Activated CD8-positive, alpha-beta memory T cell treated with anti-CD3 and anti-CD28 coated beads, Interleukin-2, amount 10 ng/mL, durations not matched to agents 7 days and 5 days (primary cell): ENCODE data around the gene PPP1R15B. TPM values are rescaled to one million over a fixed set of nuclear protein-coding genes. Genes with fewer than 3 reads are reported as not detected.

ENCODE experiments used
- ATAC-seq: fragments of 150-1000 bp; cut with Tn5 transposase; one replicate; pipeline ENCODE4 v1.10.0; 2021; ENCODE audit warnings: moderate library complexity
- CTCF ChIA-PET: fragments of 350-600 bp; sonication (Branson Sonifier 250); formaldehyde crosslinking; loops from one replicate; lab custom pipeline; 2021; ENCODE audit warnings: antibody characterized with exemption; lab: Charles Lee
- DNase-seq: peaks from one replicate; pipeline ENCODE4 v3.0.0-alpha.2; 2020
- H3K27ac Mint-ChIP-seq: one replicate; pipeline ENCODE4 v1.8.0; 2021; ENCODE audit warnings: mild to moderate bottlenecking, mixed read lengths
- H3K27me3 Mint-ChIP-seq: one replicate; pipeline ENCODE4 v1.8.0; 2021; ENCODE audit warnings: mixed read lengths
- H3K36me3 Mint-ChIP-seq: one replicate; pipeline ENCODE4 v1.8.0; 2021; ENCODE audit warnings: mild to moderate bottlenecking, mixed read lengths
- H3K4me1 Mint-ChIP-seq: one replicate; pipeline ENCODE4 v1.8.0; 2021; ENCODE audit warnings: mixed read lengths
- H3K4me3 Mint-ChIP-seq: one replicate; pipeline ENCODE4 v1.8.0; 2021; ENCODE audit warnings: mild to moderate bottlenecking, moderate library complexity, mixed read lengths
- H3K9me3 Mint-ChIP-seq: one replicate; pipeline ENCODE4 v1.8.0; 2022; ENCODE audit warnings: low read depth, mixed read lengths
- total RNA-seq, 2 experiments: library from RNA; stranded (reverse); gene quantifications; one replicate each; pipeline ENCODE4 v1.2.3, GENCODE V29; 2021

Gene PPP1R15B
- total RNA-seq, 2 experiments from 2014 or later = 75.5 to 81.7 TPM

DNA sequence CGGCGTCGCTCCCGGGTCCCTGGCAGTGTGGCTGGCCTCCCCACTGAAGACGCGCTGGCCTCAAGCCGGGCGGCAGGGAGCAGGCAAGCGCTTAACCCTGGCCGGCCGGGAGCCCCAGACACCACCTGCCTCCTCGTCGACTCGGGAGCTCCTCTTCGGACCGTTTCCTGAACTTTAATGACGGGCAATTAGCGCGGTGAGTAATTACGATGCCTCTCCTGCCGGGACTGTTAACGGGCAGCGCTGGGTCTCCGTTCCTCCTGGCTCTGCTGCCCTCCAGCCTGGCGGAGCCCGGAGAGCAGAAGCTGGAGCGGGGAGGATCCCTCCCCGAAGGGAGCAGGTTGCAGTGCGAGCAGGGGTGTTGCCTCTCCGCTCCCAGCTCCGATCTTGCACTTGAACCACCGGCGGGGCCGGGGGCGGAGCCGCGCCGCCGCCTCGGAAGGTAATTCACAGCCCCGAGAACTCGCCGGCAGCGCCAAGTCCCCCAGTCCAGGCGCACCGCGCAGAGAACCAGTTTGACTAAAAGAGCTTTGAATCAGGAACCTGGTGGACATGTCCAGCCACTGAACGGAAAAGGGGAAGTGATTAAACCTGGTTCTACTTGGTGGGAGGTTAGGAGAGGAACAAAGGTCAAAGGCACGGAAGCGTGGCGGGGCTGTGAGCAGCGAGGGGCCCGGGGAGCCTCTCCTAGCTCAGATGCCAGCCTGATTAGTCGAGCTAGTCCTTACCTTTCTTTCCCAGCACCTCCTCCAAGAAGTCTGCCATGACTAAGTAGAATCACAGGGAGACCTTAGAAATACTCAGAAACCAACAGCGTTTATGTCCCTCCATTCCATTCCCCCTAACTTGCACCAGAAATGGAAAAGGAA lies 33.6 kb downstream of the PPP1R15B start:
- no peak overlapping the region for H3K27ac Mint-ChIP-seq
- H3K27me3 Mint-ChIP-seq = peaks cover 44% of the 10 kb centered on the region
- H3K36me3 Mint-ChIP-seq = no peaks in the 10 kb centered on the region
- peak overlapping the region; percentile 73 for H3K4me3 Mint-ChIP-seq
- CTCF ChIA-PET = interaction anchor here (0.8 to 6.0 kb wide), 8 partner anchors 14 to 429 kb away, joined by 3 to 36 read pairs (median 5); partner anchors contain the start of gene PIK3C2B
- peaks cover 11% of the 10 kb centered on the region for H3K4me1 Mint-ChIP-seq
- peak; percentile 74 for ATAC-seq
- peak; percentile 55 for DNase-seq
- H3K9me3 Mint-ChIP-seq = no peaks in the 10 kb centered on the region

DNA sequence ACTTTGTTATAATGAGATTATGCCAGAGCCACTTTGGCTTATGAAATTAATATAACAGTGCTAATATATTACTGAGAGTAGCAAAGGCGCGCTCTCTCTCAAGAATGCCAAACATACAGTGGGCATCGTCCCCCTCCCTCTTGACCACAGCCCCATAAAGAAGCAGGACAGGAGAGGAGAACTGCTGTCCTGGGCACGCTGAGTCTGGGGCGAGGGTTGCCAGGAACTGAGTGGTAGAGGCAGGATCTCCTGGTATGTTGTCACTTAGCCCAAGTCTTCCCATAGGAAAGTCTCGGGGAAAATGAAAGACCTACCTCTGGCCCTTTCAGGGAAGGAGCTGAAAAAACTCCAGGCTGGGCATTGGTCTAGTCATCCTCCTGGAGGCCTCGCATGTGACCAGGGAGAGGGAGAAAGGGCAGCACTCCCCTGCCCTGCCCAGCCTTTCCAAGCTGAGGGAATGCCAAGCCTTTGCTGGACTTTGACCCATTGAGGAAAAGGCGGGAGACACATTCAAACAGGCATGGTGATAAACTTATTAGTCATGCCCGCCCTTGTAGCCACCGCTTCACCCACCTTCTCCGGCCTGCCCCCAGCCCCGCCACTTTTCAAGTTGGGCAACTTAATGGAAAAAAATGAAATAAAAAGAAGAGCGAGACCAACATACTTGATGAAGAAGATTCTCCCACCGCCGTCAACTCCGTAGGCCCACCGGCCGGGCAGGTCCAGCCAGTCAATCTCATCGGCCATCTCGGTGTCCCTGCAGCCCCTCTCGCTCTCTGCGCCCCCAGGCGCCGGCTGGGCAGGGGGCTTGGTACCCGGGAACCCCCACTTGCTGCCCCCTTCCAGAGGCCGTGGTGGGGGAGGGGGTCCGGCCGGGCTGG lies 34.5 kb downstream of the PPP1R15B start:
- CTCF ChIA-PET = interaction anchor here (1.0 to 6.0 kb wide), 6 partner anchors 13 to 430 kb away, joined by 3 to 36 read pairs (median 6); no protein-coding TSS in a partner anchor
- H3K36me3 Mint-ChIP-seq = no peaks in the 10 kb centered on the region
- H3K9me3 Mint-ChIP-seq = no peaks in the 10 kb centered on the region
- no peak overlapping the region for H3K27ac Mint-ChIP-seq
- peaks cover 11% of the 10 kb centered on the region for H3K4me1 Mint-ChIP-seq
- peaks cover 49% of the 10 kb centered on the region for H3K27me3 Mint-ChIP-seq
- ATAC-seq (no peak), DNase-seq (no peak)
- peak overlapping the region; percentile 36 for H3K4me3 Mint-ChIP-seq

DNA sequence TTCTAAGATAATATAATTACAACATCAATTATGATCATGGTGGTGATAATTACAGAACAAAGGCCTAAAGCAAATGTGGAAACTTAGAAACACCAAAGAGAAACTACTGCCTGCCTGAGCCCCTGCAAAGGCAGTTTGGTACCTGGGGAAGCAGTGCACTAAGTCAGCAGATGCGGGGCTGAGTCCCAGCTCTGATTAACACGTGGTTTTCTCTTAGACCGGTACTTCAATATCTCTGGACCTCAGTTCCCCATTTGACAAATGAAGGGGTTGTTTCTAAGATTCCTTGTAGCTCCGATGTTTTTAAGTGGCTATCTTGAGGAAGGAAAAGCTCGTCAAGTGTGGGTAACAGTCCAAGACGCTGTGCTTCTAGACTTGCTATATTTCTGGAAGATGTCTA lies 35.2 kb downstream of the PPP1R15B start:
- H3K9me3 Mint-ChIP-seq = no peaks in the 10 kb centered on the region
- no peaks in the 10 kb centered on the region for H3K36me3 Mint-ChIP-seq
- DNase-seq = no peak
- CTCF ChIA-PET = interaction anchor here (1.0 kb wide), 1 partner anchor 12 kb away, joined by 3 read pairs; no protein-coding TSS in a partner anchor
- no peak overlapping the region for H3K4me3 Mint-ChIP-seq
- peaks cover 7% of the 10 kb centered on the region for H3K4me1 Mint-ChIP-seq
- peaks cover 54% of the 10 kb centered on the region for H3K27me3 Mint-ChIP-seq
- no peak overlapping the region for H3K27ac Mint-ChIP-seq
- ATAC-seq = no peak

DNA sequence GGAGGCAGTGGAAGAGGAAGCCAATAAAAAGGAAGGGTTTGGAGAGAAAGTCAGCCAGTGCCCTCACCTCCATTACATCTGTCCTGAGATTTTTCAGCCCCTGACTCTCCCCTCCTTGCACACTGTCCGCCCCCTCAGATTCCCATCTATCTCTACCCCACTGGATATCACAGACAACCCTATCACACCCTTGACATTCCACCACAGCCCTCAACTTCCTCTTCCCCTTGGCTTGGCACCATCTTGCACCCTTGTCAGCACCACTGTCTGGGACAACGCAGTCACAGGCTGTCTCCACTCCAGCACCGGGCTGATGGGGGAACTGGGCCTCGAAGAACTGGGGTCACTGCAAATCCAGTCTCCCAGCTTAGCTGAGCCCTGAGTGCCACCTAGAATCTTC lies 37.7 kb downstream of the PPP1R15B start:
- CTCF ChIA-PET = interaction anchor here (2.1 to 2.9 kb wide), 2 partner anchors 10 to 24 kb away, joined by 8 to 10 read pairs; no protein-coding TSS in a partner anchor
- no peak overlapping the region for H3K4me3 Mint-ChIP-seq
- H3K4me1 Mint-ChIP-seq = peaks cover 9% of the 10 kb centered on the region

DNA sequence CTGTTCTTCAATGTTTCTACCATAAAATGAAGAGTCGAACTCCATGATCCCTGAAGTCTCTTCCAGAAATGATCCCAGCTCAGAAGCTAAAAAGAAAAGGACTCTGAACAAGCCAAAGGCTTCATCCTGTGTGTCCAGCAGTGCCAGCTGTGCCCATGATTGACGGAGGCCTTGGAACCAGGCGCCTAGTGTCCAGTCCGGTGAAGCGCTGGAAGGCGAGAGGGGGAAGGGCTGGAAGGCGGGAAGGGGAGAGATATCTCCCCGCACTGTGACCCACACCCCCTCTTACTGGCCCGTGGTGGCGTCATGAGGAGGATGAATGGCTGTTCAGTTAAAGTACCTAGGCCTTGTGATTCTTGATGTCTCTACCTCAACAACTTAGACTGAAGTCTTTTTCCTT lies 41.4 kb downstream of the PPP1R15B start:
- Mint-ChIP-seq H3K27ac (no peak overlapping the region), H3K27me3 (peaks cover 17% of the 10 kb centered on the region), H3K36me3 (no peaks in the 10 kb centered on the region), H3K4me3 (no peak overlapping the region), H3K9me3 (no peaks in the 10 kb centered on the region), H3K4me1 (peaks cover 3% of the 10 kb centered on the region)
- ATAC-seq (no peak), DNase-seq (no peak)
- CTCF ChIA-PET = interaction anchor here (0.8 to 1.8 kb wide), 3 partner anchors 11 to 39 kb away, joined by 3 to 7 read pairs (median 3); no protein-coding TSS in a partner anchor

More for the DNA sequence above, 37.7 kb downstream of the PPP1R15B start:
- DNase-seq = no peak
- Mint-ChIP-seq H3K27ac (no peak overlapping the region), H3K36me3 (no peaks in the 10 kb centered on the region), H3K9me3 (no peaks in the 10 kb centered on the region), H3K27me3 (peaks cover 40% of the 10 kb centered on the region)
- no peak for ATAC-seq

DNA sequence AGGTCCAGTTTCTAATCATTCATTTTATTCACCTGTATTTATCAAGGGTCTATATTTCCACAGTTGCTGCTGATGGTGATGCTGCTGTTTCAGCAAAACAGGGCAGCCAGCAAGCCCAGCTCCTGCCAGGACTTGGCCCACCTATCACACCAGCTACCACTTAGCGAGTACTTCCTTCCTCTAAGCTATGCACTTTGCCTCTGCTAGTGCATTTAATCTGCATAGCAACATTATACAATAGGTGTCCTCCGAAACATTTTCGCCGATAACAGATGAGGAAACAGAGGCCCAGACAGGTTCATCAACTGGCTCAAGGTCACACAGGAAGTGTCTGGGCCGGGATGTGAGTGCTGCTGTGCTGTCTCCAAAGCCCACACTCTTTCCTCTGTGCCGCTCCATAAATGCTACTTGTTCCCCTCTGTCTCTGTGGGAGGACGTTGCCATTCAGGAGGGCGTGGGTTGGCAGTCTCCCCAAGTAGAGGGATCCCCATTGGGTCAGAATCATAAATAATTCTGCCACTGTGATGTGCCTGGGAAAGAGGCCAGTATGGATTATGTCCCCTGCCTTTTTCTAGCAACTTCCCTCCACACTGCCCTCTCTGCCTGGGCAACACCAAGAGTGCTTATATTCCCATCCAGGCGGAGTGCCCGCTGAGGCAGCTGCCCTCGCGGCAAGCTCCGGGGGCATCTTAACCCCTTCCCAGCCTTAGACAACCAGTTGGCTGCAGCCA lies 42.5 kb downstream of the PPP1R15B start:
- ATAC-seq = no peak
- no peaks in the 10 kb centered on the region for H3K9me3 Mint-ChIP-seq

DNA sequence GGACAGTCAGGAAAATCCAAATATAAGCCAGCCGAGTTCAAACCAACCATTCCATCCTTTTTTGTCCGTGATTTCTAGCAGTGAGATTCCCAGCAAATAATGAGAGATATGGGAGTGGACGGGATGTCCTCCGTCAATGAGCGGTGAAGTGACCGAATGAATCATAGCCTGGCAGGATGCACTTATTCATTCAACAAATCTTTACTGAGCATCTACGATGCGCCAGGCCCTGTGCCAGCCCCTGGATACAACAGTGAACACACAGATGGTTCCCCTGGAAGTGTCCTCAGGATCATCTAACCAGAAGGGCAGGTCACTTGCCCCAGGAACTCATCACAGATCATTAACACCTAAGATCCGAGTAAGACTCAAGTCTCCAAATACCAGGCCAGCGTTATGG lies 43.7 kb downstream of the PPP1R15B start:
- Mint-ChIP-seq H3K9me3 (no peaks in the 10 kb centered on the region), H3K36me3 (no peaks in the 10 kb centered on the region), H3K4me3 (no peak overlapping the region), H3K27me3 (peaks cover 17% of the 10 kb centered on the region), H3K4me1 (peaks cover 12% of the 10 kb centered on the region), H3K27ac (no peak overlapping the region)
- DNase-seq = no peak
- CTCF ChIA-PET = no interaction called here
- ATAC-seq = no peak

More for the DNA sequence above, 42.5 kb downstream of the PPP1R15B start:
- H3K4me1 Mint-ChIP-seq = peaks cover 5% of the 10 kb centered on the region
- no peak overlapping the region for H3K4me3 Mint-ChIP-seq
- H3K27ac Mint-ChIP-seq = no peak overlapping the region
- CTCF ChIA-PET = interaction anchor here (0.9 to 1.8 kb wide), 2 partner anchors 12 to 30 kb away, joined by 3 to 7 read pairs; no protein-coding TSS in a partner anchor
- H3K27me3 Mint-ChIP-seq = peaks cover 17% of the 10 kb centered on the region
- no peaks in the 10 kb centered on the region for H3K36me3 Mint-ChIP-seq
- DNase-seq = no peak

DNA sequence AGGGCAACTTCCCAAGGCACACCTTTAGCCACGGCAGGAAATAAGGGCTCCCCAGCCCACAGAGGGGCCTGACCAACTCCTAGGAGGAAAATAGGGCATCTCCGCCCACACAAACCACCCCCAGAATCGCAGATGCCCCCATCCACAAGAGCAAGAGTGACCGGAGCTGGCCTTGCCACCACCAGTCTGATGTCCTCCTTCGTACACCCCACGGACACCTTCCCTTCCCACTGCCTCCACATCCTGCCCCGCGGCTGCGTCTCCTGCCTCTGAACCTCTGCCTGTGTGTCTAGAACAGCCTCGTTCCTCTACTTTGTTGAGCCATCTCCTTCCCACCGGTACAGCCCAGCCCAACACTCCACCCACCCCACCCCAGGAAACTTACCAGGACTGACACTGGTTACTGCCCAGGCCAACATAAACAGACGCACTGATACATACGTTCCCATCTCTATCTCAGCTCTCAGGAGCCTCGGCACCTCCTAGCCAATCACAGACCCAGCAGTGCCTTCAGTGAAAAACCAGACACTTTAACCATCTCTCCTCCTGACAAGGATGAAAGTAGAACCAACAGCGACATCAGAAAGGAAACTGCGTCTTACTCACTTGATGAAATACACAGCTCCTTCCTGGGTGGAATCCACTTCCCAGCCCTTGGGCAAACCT lies 44.3 kb downstream of the PPP1R15B start:
- DNase-seq = no peak
- H3K9me3 Mint-ChIP-seq = no peaks in the 10 kb centered on the region
- no peaks in the 10 kb centered on the region for H3K36me3 Mint-ChIP-seq
- H3K4me1 Mint-ChIP-seq = peaks cover 15% of the 10 kb centered on the region
- H3K27ac Mint-ChIP-seq = no peak overlapping the region
- no peak overlapping the region for H3K4me3 Mint-ChIP-seq
- peaks cover 13% of the 10 kb centered on the region for H3K27me3 Mint-ChIP-seq
- ATAC-seq = no peak
- CTCF ChIA-PET = interaction anchor here (0.6 to 1.7 kb wide), 3 partner anchors 12 to 205 kb away, joined by 3 to 5 read pairs (median 4); no protein-coding TSS in a partner anchor

DNA sequence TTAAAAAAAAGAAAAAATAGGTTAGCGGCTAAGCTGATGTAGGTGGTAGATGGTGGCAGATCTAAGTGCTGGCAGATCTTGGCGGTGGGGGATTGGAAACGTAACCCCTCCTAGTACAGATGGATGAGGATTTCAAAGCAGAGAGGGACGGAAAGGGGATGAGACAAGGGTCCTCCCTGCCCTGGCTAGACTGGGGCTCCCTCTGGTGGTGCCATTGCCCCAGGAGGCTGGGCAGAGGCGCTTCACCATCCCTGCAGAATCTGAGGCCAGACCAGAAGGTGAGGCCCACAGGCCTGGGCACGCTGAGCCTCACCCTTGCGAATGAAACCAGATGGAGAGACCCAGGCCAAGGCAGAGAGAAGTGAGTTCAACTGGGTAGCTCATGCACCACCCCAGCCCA lies 44.9 kb downstream of the PPP1R15B start:
- H3K27ac Mint-ChIP-seq = no peak overlapping the region
- H3K4me3 Mint-ChIP-seq = no peak overlapping the region
- no peaks in the 10 kb centered on the region for H3K36me3 Mint-ChIP-seq
- H3K4me1 Mint-ChIP-seq = peaks cover 15% of the 10 kb centered on the region
- CTCF ChIA-PET = interaction anchor here (0.6 to 1.7 kb wide), 3 partner anchors 13 to 204 kb away, joined by 3 to 5 read pairs (median 4); no protein-coding TSS in a partner anchor
- H3K9me3 Mint-ChIP-seq = no peaks in the 10 kb centered on the region
- ATAC-seq (no peak), DNase-seq (no peak)
- peaks cover 9% of the 10 kb centered on the region for H3K27me3 Mint-ChIP-seq

DNA sequence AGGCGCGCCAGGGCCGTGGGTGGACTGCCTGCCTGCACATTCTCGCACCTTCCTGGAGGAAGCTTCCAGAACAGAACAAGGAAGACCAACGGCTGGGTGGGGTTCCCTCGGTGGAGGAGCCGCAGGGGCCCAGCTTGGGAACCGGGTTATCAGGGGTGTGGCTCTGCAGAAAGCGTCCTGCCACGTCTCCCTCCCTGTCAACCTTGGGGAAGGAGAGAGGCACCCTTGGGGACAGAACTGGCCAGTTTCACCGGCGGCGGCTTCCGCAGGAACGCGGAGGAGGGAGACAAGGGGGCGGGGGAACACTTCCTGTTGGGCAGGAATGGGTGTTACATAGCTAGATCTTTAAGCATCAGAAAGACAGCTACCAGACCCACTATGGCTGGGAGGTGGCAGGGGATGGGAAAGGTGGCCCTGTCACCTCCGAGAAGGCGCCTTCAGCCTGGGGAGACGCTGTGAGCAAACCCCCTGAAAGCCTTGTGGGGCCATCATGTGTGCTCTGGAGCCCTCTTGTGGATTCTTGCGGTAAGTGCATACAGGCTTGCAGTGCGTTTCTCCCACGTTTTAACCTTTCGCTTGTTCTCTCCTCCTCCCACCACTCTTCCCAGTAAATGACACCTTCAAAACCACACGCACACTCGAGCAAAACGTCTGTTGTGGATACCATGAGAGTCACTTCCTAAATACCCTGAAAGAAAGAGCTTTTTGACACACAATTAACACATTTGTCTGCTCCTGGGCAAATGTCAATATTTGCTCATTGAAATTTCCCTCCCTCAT lies 48.1 kb downstream of the PPP1R15B start:
- ATAC-seq (peak; percentile 86), DNase-seq (peak; percentile 84)
- Mint-ChIP-seq H3K4me1 (peaks cover 12% of the 10 kb centered on the region), H3K27ac (peak overlapping the region; percentile 52), H3K27me3 (peaks cover 3% of the 10 kb centered on the region), H3K9me3 (no peaks in the 10 kb centered on the region), H3K4me3 (peak overlapping the region; percentile 46), H3K36me3 (no peaks in the 10 kb centered on the region)
- CTCF ChIA-PET = interaction anchor here (0.6 to 3.6 kb wide), 39 partner anchors 9 to 504 kb away, joined by 3 to 39 read pairs (median 5); partner anchors contain the start of genes ETNK2, GOLT1A and REN

DNA sequence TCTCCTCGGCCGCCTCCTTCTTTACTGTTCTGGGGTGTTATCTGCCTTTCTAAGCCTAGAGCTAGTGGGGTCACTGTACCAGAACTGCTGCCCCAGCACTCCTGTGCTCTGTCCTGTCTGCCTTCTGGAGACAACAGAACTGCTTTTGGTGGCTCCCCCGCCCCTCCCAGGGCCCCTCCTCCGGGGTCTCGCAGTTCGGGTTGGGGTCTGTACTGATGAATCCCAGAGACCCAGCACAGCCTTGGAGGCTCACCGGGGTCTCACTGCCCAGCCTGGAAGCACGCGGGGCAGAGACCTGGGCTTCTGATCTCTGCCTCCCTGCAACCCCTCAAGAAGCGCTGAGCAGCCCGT lies 48.7 kb downstream of the PPP1R15B start:
- peaks cover 5% of the 10 kb centered on the region for H3K27me3 Mint-ChIP-seq
- DNase-seq (no peak), ATAC-seq (no peak)
- peak overlapping the region; percentile 46 for H3K4me3 Mint-ChIP-seq
- no peak overlapping the region for H3K27ac Mint-ChIP-seq
- H3K4me1 Mint-ChIP-seq = peaks cover 12% of the 10 kb centered on the region
- H3K36me3 Mint-ChIP-seq = no peaks in the 10 kb centered on the region
- H3K9me3 Mint-ChIP-seq = no peaks in the 10 kb centered on the region
- CTCF ChIA-PET = interaction anchor here (0.6 to 3.6 kb wide), 36 partner anchors 9 to 532 kb away, joined by 3 to 39 read pairs (median 6); partner anchors contain the start of genes ETNK2, GOLT1A and REN
